ENCODE data around the gene PEAK1. TPM values are rescaled to one million over a fixed set of nuclear protein-coding genes. Genes with fewer than 3 reads are reported as not detected.
A peak's percentile ranks its signal among the peaks of the same experiment; 100 is the strongest.

The PEAK1 gene
- total and polyA plus RNA-seq, 9 of the 15 experiments (the other 6 are each of a cell fraction or from before 2014, with no cell fraction given) = 0.99 to 22.4 (median 10.8) TPM

DNA sequence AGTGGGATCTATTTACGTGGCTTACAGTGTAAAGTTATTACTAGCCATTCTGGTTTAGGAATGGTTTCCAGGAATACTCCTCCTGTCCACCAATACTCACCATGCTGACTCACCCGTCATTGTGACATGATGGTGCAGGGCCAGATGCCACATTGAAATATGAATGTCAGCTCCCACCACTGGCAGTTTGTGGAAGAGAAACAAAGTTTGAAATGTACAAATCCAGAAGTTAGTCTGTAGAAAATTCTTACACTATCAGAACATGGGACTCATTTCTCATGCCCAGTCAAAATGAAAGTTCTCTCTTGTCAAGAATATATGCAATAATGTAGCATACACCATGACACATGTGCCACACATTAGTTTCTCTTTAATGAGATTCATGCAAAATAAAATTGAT lies 334.6 kb downstream of the PEAK1 start (continued):
- TF ChIP-seq DDX20 (tag; IDR thresholded peaks at IDR 0.05; ENCODE audit: low read depth) (no peak), CHD1 (IDR thresholded peaks at IDR 0.05; ENCODE audit: low read length) (no peak), TEAD2 (tag; IDR thresholded peaks at IDR 0.05) (no peak), GATAD2A (IDR thresholded peaks at IDR 0.05) (no peak), NFE2 (IDR thresholded peaks at IDR 0.05; ENCODE audit: low read depth) (peak; percentile 81), LARP7 (IDR thresholded peaks at IDR 0.05) (no peak), EHMT2 (IDR thresholded peaks at IDR 0.05) (0 out of 2 replicates have a peak, but pooled peaks have one; percentile 2), TRIM28 (IDR thresholded peaks at IDR 0.05) (no peak), RBBP5 (IDR thresholded peaks at IDR 0.05; ENCODE audit: borderline replicate concordance, insufficient read depth, low read length, poor library complexity, severe bottlenecking) (no peak), JUND (IDR thresholded peaks at IDR 0.05; ENCODE audit: borderline replicate concordance, low read depth, low read length) (peak; percentile 86), JUND (tag; IDR thresholded peaks at IDR 0.05; ENCODE audit: borderline replicate concordance, low read depth, low read length) (peak; percentile 82; the same call in 2 of the 3 replicates), BRF1 (IDR thresholded peaks at IDR 0.05; ENCODE audit: borderline replicate concordance, extremely low read depth, insufficient read length) (no peak), ZNF695 (CRISPR knock-in tag; IDR thresholded peaks at IDR 0.05) (no peak), KDM4B (IDR thresholded peaks at IDR 0.05; ENCODE audit: borderline replicate concordance in 2 of 2, low read depth in 1 of 2) (no peak), MAFK (IDR thresholded peaks at IDR 0.05; ENCODE audit: low read length) (peak; percentile 63; the same call in 1 of the 2 replicates), TEAD1 (CRISPR knock-in tag; IDR thresholded peaks at IDR 0.05) (no peak)
- TF ChIP-seq, protein P1, sequence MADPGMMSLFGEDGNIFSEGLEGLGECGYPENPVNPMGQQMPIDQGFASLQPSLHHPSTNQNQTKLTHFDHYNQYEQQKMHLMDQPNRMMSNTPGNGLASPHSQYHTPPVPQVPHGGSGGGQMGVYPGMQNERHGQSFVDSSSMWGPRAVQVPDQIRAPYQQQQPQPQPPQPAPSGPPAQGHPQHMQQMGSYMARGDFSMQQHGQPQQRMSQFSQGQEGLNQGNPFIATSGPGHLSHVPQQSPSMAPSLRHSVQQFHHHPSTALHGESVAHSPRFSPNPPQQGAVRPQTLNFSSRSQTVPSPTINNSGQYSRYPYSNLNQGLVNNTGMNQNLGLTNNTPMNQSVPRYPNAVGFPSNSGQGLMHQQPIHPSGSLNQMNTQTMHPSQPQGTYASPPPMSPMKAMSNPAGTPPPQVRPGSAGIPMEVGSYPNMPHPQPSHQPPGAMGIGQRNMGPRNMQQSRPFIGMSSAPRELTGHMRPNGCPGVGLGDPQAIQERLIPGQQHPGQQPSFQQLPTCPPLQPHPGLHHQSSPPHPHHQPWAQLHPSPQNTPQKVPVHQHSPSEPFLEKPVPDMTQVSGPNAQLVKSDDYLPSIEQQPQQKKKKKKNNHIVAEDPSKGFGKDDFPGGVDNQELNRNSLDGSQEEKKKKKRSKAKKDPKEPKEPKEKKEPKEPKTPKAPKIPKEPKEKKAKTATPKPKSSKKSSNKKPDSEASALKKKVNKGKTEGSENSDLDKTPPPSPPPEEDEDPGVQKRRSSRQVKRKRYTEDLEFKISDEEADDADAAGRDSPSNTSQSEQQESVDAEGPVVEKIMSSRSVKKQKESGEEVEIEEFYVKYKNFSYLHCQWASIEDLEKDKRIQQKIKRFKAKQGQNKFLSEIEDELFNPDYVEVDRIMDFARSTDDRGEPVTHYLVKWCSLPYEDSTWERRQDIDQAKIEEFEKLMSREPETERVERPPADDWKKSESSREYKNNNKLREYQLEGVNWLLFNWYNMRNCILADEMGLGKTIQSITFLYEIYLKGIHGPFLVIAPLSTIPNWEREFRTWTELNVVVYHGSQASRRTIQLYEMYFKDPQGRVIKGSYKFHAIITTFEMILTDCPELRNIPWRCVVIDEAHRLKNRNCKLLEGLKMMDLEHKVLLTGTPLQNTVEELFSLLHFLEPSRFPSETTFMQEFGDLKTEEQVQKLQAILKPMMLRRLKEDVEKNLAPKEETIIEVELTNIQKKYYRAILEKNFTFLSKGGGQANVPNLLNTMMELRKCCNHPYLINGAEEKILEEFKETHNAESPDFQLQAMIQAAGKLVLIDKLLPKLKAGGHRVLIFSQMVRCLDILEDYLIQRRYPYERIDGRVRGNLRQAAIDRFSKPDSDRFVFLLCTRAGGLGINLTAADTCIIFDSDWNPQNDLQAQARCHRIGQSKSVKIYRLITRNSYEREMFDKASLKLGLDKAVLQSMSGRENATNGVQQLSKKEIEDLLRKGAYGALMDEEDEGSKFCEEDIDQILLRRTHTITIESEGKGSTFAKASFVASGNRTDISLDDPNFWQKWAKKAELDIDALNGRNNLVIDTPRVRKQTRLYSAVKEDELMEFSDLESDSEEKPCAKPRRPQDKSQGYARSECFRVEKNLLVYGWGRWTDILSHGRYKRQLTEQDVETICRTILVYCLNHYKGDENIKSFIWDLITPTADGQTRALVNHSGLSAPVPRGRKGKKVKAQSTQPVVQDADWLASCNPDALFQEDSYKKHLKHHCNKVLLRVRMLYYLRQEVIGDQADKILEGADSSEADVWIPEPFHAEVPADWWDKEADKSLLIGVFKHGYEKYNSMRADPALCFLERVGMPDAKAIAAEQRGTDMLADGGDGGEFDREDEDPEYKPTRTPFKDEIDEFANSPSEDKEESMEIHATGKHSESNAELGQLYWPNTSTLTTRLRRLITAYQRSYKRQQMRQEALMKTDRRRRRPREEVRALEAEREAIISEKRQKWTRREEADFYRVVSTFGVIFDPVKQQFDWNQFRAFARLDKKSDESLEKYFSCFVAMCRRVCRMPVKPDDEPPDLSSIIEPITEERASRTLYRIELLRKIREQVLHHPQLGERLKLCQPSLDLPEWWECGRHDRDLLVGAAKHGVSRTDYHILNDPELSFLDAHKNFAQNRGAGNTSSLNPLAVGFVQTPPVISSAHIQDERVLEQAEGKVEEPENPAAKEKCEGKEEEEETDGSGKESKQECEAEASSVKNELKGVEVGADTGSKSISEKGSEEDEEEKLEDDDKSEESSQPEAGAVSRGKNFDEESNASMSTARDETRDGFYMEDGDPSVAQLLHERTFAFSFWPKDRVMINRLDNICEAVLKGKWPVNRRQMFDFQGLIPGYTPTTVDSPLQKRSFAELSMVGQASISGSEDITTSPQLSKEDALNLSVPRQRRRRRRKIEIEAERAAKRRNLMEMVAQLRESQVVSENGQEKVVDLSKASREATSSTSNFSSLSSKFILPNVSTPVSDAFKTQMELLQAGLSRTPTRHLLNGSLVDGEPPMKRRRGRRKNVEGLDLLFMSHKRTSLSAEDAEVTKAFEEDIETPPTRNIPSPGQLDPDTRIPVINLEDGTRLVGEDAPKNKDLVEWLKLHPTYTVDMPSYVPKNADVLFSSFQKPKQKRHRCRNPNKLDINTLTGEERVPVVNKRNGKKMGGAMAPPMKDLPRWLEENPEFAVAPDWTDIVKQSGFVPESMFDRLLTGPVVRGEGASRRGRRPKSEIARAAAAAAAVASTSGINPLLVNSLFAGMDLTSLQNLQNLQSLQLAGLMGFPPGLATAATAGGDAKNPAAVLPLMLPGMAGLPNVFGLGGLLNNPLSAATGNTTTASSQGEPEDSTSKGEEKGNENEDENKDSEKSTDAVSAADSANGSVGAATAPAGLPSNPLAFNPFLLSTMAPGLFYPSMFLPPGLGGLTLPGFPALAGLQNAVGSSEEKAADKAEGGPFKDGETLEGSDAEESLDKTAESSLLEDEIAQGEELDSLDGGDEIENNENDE (IDR thresholded peaks at IDR 0.05; ENCODE audit: low read depth, low read length) = no peak
- TF ChIP-seq, protein P2, sequence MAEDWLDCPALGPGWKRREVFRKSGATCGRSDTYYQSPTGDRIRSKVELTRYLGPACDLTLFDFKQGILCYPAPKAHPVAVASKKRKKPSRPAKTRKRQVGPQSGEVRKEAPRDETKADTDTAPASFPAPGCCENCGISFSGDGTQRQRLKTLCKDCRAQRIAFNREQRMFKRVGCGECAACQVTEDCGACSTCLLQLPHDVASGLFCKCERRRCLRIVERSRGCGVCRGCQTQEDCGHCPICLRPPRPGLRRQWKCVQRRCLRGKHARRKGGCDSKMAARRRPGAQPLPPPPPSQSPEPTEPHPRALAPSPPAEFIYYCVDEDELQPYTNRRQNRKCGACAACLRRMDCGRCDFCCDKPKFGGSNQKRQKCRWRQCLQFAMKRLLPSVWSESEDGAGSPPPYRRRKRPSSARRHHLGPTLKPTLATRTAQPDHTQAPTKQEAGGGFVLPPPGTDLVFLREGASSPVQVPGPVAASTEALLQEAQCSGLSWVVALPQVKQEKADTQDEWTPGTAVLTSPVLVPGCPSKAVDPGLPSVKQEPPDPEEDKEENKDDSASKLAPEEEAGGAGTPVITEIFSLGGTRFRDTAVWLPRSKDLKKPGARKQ (CRISPR knock-in tag; IDR thresholded peaks at IDR 0.05) = no peak

Data from K562 (cell line).